Thyroid gland (tissue), 4 donors: ENCODE measurements around the gene SHC4. TPM values are rescaled to one million over a fixed set of nuclear protein-coding genes. Genes with fewer than 3 reads are reported as not detected.
"Not testable (repeated sequence)": the region's sequence is repeated elsewhere in the genome, so short reads cannot be mapped to it uniquely, and the experiment has no call there.

Source experiments
- DNase-seq, 2 donors: peaks; one replicate each; pipeline ENCODE4 v3.0.0-alpha.2; 2019
- H3K27ac ChIP-seq, 3 donors: fragments of 200-600 bp; sonication (generic); 1 replicate in 2 of 3; 2 replicates in 1 of 3; pipeline ENCODE4 v1.5.1; 2016 to 2019; ENCODE audit warnings: mild to moderate bottlenecking in 1 of 3, moderate library complexity in 1 of 3
- H3K27me3 ChIP-seq: fragments of 200-600 bp; sonication (generic); one replicate; pipeline ENCODE4 v1.5.1; 2019
- H3K36me3 ChIP-seq, 2 donors: fragments of 200-600 bp; sonication (generic); one replicate each; pipeline ENCODE4 v1.5.1; 2016 to 2019
- H3K4me1 ChIP-seq, 2 donors: fragments of 200-600 bp; sonication (generic); one replicate each; pipeline ENCODE4 v1.5.1; 2017 to 2019
- H3K4me3 ChIP-seq, 3 donors: fragments of 200-600 bp; sonication (generic); replicated peaks in 1 of 3; 1 replicate in 2 of 3; 2 replicates in 1 of 3; pipeline ENCODE4 v1.5.1; 2016; ENCODE audit warnings: mild to moderate bottlenecking in 1 of 3
- H3K9me3 ChIP-seq: fragments of 200-600 bp; sonication (generic); one replicate; pipeline ENCODE4 v1.5.1; 2017
- POLR2A ChIP-seq, 2 donors: fragments of 450-650 bp; IDR thresholded peaks; one replicate each; pipeline ENCODE4 v1.6.1; 2017; ENCODE audit warnings: antibody characterized with exemption in 2 of 2, mild to moderate bottlenecking in 2 of 2, moderate library complexity in 1 of 2
- WGBS, 2 donors: methylation state at CpG; one replicate each; pipeline ENCODE4 v1.1.5; 2017; 5-methylcytosine and 5-hydroxymethylcytosine counted together
- intact Hi-C: fragments of 100-400 bp; cut with DNase I; formaldehyde crosslinking; loops from one replicate; pipeline ENCODE4 v1.15.1; 2023
- total RNA-seq, 4 donors: library from RNA; depleted of rRNA; stranded (reverse); fragments of >200 nt; gene quantifications; one replicate each; pipeline ENCODE4 v1.2.3, GENCODE V29; 2016
- TF ChIP-seq, protein P1 (sequence below), 6 experiments: fragments of 200-600 bp in 3 of 6; fragments of 450-650 bp in 3 of 6; sonication (generic) in 3 of 6; IDR thresholded peaks; one replicate each; pipeline ENCODE4 v1.5.1; 2016 to 2019; ENCODE audit warnings: antibody characterized with exemption in 6 of 6, mild to moderate bottlenecking in 2 of 6, inconsistent platforms in 1 of 6, moderate library complexity in 1 of 6

SHC4 gene
- total RNA-seq, 4 donors from 2014 or later = 0.13 to 1.1 (median 0.49) TPM

DNA sequence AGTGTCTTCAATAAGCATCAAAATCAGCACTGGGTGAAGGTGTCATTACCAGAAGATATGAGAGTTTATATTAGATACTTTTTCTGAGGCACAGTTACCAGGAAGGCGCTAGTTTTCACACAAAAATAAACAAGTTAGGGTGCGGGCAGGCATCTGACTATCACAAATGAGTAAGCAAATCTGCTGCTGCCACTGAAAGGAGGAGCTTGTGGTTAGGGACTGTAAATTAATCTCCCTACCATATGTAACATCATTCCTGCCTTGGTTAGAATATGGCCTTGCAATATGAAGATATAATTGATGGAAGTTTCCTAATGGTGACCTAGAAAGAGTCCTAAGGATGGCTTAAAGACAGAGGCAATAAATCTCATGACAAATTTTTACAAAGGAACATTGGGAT is 105.3 kb downstream of the SHC4 start:
- Histone ChIP-seq H3K4me3 (no peak overlapping the region), H3K27me3 (no peaks in the 10 kb centered on the region), H3K36me3 (no peaks in the 10 kb centered on the region), H3K9me3 (no peaks in the 10 kb centered on the region), H3K27ac (no peak overlapping the region), H3K4me1 (no peaks in the 10 kb centered on the region)
- no peak for DNase-seq
- WGBS, 2 donors = 74 to 75% methylated on average over 2 of the region's 2 CpGs
- TF ChIP-seq, protein P1, sequence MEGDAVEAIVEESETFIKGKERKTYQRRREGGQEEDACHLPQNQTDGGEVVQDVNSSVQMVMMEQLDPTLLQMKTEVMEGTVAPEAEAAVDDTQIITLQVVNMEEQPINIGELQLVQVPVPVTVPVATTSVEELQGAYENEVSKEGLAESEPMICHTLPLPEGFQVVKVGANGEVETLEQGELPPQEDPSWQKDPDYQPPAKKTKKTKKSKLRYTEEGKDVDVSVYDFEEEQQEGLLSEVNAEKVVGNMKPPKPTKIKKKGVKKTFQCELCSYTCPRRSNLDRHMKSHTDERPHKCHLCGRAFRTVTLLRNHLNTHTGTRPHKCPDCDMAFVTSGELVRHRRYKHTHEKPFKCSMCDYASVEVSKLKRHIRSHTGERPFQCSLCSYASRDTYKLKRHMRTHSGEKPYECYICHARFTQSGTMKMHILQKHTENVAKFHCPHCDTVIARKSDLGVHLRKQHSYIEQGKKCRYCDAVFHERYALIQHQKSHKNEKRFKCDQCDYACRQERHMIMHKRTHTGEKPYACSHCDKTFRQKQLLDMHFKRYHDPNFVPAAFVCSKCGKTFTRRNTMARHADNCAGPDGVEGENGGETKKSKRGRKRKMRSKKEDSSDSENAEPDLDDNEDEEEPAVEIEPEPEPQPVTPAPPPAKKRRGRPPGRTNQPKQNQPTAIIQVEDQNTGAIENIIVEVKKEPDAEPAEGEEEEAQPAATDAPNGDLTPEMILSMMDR (IDR thresholded peaks at IDR 0.05) = no peak
- TF ChIP-seq POLR2A (IDR thresholded peaks at IDR 0.05) = no peak
- intact Hi-C loops = loop anchor here (5.0 kb wide), 1 partner anchor 501 kb away; no protein-coding TSS in a partner anchor

DNA sequence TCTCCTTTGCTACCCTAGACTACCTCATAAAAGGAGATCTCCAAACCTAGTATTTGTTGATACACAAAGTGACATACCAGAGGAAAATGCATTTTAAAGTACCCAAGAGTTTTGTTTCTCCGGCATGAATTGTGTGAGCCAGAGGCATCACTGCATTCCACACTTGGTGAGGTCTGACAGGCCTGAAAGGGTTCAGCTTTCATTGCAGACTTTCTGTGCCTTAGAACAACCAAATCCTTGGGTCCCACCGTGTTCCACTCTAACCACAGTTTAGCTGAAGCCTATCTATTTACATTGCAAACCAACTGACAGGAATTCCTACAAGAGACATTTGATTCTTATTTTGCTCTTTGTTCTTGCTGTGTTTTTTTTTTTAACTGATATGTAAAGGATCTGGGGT is 106.8 kb downstream of the SHC4 start:
- no peak overlapping the region for H3K27ac ChIP-seq

DNA sequence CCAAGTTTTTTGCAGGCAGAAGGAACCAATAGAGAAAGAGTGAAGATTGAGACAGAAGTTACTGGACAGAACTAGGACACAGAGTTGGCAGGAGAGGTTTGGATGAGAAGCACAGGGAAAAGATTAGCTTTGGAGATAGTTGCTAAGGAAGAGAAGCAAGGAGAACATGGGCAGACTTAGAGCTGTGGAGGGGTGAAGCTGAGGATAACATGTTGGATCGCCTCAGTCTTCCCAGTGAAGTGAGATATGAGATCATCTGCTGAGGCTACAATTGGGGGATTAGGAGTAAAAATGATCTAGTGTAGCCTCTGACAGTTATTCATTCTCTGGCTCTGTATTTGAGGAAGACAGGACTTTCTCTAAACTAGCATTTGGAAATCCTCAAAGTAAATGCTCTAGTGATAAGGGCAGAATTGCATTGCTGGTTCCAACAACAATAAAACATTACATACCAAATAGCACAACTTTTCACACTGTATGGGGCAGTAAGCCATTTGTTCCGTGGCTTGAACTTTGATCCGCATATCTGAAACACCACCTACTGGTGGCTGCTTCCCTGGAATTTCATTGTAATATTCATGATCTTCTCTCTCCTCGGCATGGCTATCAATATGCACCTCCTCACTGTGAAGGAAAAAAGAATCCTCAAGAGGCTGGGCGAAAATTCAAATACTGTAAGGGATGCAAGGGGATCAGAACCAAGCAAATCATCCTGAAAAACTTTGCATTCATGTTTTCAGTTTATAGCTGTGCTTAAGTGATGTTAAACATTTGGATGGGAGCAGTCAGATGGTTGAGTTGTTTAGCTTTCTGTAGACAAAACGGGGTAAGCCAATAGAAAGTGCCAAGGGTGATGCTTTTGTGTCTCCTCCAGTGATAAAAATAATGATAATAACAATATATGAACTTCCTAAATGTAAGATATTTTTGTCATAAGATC is 107.9 kb downstream of the SHC4 start:
- Histone ChIP-seq H3K27ac (no peak overlapping the region), H3K27me3 (no peaks in the 10 kb centered on the region), H3K9me3 (no peaks in the 10 kb centered on the region), H3K4me1 (no peaks in the 10 kb centered on the region), H3K36me3 (no peaks in the 10 kb centered on the region), H3K4me3 (no peak overlapping the region)
- WGBS, 2 donors = 23 to 28% methylated on average over 6 of the region's 6 CpGs
- intact Hi-C loops = loop anchor here (5.0 kb wide), 1 partner anchor 498 kb away; no protein-coding TSS in a partner anchor
- no peak for TF ChIP-seq POLR2A (IDR thresholded peaks at IDR 0.05)
- TF ChIP-seq, protein P1 (IDR thresholded peaks at IDR 0.05) = peak in 4 of 6 experiments; percentile 55 to 75 (median 64)
- DNase-seq = peak; percentile 36 to 41

More for the DNA sequence above, 106.8 kb downstream of the SHC4 start:
- TF ChIP-seq, protein P1 (IDR thresholded peaks at IDR 0.05) = no peak
- no peak for TF ChIP-seq POLR2A (IDR thresholded peaks at IDR 0.05)
- H3K4me1 ChIP-seq = no peaks in the 10 kb centered on the region
- no peak for DNase-seq
- intact Hi-C loops = loop anchor here (5.0 kb wide), 1 partner anchor 500 kb away; no protein-coding TSS in a partner anchor
- WGBS, 2 donors = 45 to 50% methylated on average over 2 of the region's 2 CpGs
- no peaks in the 10 kb centered on the region for H3K36me3 ChIP-seq
- no peaks in the 10 kb centered on the region for H3K27me3 ChIP-seq
- H3K9me3 ChIP-seq = no peaks in the 10 kb centered on the region
- H3K4me3 ChIP-seq = no peak overlapping the region

DNA sequence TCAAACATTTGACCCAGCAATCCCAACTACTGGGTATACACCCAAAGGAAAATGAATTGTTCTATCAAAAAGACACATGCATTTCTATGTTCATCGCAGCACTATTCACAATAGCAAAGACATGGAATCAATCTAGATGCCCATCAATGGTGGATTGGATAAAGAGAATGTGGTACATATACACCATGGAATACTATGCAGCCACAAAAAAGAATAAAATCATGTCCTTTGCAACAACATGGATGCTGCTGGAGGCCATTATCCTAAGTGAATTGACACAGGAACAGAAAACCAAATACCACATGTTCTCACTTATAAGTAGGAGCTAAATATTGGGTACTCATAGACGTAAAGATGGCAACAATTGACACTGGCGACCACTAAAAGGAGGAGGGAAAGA is 109.3 kb downstream of the SHC4 start:
- H3K4me1 ChIP-seq, H3K4me3 ChIP-seq, H3K27me3 ChIP-seq, H3K9me3 ChIP-seq, H3K36me3 ChIP-seq, H3K27ac ChIP-seq, intact Hi-C loops, DNase-seq: not testable (repeated sequence)
- WGBS, 2 donors = 95 to 96% methylated on average over 3 of the region's 3 CpGs

DNA sequence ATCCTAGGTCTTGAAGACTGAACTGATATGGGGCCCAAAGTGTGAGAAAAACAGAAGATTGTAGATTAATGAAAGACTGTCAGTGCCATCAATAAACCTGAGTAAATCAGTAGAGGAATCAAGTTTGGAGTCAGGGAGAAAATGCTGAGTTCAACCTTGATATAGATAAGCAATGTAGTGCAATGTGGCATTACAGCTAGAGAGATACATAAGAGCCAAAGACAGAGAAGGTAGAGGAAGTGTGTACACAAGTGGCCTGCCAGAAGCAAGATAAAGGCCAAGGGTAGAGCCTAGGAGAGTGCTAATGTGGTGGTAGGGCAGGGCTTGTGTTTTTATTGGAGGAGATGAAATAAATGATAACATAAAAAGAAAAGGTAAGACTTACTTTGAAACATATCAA is 111.8 kb downstream of the SHC4 start:
- intact Hi-C loops = no loop called here
- Histone ChIP-seq H3K27ac (no peak overlapping the region), H3K4me1 (no peaks in the 10 kb centered on the region), H3K36me3 (no peaks in the 10 kb centered on the region), H3K27me3 (no peaks in the 10 kb centered on the region), H3K4me3 (no peak overlapping the region), H3K9me3 (no peaks in the 10 kb centered on the region)
- TF ChIP-seq, protein P1 (IDR thresholded peaks at IDR 0.05) = no peak
- no peak for TF ChIP-seq POLR2A (IDR thresholded peaks at IDR 0.05)
- no peak for DNase-seq
